Embryonic facial prominence (tissue), 1 donor: ENCODE measurements around the gene PTGS1.

Source experiments
- DNase-seq: peaks from one replicate; pipeline ENCODE4 v3.0.0-alpha.2; 2016; ENCODE audit errors: extremely low spot score

The PTGS1 gene

DNA sequence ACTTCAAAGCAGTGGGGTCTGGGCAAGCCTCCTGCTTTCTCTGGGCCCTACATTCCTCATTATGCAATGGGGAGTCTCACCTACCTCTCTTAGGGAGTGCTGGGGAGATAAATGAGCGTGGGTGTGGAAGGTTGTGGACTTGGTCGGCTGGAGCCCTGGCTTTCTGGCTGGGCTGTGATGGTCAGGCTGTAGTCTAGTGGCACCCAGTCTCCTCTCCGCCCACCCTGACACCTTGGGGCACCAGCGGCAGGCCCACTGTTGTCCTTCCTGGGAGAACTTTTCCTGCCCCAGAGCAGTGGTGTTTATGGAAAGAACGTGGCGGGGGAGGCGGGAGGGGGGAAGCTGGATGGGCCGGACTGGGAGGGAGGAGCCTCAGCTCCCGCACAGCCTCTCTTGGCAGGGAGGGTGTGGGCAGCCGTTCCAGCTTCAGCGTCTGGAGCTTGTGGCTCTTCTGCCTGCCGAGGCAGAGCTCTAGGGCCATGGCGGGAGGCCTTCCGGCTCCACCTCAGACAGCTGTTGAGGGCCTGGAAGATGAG lies 4.1 kb downstream of the PTGS1 start:
- no peak for DNase-seq

DNA sequence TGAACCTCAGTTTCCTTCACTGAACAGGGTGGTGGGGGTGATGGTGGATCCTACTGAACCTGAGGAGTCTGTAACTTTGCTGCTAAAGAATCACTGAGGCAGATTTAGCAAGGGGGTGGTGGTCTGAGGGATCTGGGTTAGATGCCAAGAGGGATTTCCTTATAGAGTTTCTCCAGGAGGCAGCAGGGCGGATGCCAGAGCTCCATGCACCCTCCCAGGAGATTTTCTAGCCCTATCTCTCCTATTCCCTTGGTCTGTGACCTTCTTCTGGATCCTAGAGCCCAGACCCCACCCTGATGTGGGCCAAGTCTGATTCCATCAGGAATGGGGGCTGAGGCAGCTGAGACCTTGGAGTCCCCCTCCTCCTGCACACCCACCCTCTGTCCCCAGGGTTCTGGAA lies 6.0 kb downstream of the PTGS1 start:
- no peak for DNase-seq

DNA sequence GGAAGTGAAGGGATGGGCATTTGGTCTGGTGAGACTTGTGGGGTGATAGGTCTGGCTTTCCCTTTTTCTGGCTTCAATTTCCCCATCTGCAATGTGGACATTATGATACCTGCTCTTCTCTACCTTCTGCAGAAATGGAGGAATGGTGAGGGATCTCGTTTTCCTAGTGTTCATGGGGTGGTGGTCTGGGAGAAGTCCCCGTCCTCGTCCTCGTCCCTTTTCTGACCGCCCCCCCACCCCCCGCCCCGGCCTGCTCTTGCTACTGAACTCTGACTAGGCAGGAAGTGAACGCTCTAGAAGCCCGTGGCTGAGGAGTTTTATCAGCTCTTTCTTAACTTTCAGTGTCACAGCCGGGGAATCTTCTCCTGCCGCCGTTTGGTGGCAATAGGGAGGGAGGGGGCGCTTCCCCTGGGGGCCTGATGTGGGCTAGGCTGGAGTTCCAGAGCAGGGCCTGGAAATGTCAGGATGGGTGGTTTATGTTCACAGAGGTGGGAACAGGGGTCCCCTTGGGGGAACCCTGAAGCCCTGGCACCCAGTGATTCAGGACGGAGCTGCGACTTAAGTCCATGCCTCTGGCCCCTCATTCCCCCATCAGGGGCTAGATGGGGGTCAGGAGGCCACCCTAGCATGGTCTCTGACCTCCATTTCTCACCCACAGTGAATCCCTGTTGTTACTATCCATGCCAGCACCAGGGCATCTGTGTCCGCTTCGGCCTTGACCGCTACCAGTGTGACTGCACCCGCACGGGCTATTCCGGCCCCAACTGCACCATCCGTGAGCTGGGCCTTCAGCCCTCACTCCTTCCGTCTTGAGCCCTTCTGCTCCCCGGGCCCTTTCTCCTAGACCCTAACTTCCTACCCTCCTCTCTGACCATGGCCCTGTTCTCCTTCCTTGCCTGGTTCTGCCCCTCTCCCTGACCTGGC lies 6.7 kb downstream of the PTGS1 start:
- no peak for DNase-seq

DNA sequence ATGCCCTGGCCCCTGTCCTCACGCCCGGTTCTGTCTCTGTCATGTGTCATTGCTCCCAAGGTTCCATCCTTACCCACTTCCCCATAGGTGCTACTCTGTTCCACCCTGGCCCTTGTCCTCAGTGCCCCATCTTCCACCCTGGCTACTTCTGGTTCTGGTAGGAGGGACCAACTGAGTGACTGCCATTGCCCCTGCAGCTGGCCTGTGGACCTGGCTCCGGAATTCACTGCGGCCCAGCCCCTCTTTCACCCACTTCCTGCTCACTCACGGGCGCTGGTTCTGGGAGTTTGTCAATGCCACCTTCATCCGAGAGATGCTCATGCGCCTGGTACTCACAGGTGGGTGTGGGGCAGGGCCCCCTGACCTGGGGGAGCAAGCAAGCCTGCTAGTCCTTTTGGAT lies 7.4 kb downstream of the PTGS1 start:
- DNase-seq, result no peak

DNA sequence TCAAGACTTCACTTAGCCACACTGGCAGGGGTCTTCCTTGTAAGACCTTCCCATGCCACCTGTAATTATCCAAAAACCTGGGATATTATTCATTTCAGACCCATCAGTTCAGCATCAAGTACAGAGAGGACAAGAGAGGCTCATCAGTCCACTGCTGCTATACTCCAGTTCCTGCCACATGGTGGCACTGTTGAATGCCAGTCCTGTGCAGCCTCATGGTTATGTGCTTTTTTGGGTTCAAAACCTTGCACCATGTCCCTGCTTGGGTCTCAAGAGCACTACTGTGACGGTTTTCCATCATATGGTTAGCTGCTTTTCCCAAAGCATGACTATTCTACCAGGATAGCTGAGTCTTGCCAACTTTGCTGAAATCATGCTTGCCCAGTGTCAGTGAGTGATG lies 8.5 kb downstream of the PTGS1 start:
- no peak for DNase-seq

DNA sequence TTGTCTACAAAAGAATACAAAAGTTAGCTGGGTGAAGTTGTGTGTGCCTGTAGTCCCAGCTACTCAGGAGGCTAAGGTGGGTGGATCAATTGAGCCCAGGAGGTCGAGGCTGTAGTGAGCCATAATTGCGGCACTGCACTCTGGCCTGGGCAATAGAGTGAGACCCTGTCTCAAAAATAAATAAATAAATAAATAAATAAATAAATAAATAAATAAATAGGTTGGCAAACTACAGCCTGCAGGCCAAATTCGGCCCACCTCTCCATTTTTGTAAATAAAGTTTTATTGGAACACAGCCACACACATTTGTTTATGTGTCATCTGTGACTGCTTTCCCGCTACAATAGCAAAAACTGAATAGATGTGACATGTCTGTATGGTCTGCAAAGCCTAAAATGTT lies 9.5 kb downstream of the PTGS1 start:
- no peak for DNase-seq

DNA sequence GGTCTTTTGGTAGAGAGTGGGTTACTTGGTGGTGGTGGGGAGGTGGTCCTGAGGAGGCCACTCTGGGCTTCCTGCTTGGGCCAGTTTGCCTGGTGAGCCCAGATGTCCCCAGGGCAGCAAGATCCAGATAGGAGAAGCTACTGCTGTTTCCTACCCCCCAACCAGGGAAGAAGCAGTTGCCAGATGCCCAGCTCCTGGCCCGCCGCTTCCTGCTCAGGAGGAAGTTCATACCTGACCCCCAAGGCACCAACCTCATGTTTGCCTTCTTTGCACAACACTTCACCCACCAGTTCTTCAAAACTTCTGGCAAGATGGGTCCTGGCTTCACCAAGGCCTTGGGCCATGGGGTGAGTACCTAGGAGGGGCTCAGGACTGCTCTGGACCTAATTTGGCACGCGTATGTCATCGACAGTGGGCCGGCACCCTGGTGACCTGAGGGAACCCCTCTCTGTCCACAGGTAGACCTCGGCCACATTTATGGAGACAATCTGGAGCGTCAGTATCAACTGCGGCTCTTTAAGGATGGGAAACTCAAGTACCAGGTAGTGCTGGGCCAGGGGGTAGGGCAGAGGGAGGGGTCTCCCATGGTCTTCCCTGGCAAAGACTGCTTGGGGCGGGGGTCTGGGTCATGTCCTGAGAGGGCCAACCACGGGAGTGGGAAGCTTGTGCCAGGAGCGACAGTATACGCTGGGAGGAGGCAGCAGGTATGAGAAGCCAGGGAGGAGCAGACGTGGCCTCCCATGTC lies 10.6 kb downstream of the PTGS1 start:
- DNase-seq, result no peak

DNA sequence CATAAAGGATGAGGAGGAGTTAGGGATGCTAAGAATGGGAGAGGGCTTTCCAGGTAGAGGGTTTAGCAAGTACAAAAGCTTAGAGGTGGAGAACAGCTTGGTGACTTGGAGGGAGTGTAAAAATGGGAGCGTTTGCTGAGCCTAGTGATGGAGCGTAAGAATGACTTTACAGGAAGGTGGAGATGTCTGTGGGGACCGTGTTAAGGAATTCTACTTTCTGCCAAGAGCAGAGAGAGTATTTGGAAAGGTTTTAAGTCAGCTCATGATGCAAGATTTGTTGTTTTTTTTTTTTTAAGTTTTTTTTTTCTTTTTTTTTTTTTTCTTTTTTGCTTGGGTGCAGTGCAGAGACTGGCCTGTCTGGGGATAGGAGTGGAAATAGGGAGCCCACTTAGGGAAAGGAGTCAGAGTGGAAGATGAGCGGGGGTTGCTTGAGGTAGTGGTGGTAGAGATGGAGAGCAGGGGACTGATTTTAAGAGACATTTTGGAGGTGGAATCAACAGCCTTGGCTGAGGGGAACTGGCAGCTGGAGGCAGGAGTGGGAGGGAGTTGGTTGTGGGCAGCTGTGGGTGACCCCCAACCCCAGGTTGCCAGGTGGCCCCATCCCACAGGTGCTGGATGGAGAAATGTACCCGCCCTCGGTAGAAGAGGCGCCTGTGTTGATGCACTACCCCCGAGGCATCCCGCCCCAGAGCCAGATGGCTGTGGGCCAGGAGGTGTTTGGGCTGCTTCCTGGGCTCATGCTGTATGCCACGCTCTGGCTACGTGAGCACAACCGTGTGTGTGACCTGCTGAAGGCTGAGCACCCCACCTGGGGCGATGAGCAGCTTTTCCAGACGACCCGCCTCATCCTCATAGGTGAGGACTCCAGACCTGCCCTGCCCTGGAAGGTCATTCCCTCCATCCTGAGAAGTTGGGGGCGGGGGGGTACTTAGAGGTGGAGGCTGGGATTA lies 12.4 kb downstream of the PTGS1 start:
- DNase-seq, result no peak

DNA sequence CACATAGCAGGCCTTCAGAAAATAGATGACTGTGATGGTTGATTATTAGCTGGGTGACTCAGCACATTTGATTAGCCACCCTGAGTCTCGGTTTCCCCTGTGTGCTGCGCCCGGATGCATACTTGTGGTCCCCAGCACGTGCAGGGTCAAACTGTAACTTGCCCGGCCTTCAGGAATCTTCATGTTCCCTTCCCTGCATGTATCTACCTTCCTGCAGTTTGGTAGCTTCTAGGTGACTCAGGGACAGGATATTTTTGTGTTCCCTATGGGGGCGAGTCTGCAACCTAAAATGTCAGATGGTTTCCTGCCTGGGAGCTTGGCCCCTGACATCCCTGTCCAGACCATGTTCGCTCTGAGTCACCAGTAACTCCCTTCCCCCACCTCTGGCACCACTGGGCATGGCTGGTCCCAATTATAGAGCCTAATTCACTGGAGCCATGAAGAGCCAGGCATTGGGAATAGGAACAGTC lies 13.2 kb downstream of the PTGS1 start:
- no peak for DNase-seq

DNA sequence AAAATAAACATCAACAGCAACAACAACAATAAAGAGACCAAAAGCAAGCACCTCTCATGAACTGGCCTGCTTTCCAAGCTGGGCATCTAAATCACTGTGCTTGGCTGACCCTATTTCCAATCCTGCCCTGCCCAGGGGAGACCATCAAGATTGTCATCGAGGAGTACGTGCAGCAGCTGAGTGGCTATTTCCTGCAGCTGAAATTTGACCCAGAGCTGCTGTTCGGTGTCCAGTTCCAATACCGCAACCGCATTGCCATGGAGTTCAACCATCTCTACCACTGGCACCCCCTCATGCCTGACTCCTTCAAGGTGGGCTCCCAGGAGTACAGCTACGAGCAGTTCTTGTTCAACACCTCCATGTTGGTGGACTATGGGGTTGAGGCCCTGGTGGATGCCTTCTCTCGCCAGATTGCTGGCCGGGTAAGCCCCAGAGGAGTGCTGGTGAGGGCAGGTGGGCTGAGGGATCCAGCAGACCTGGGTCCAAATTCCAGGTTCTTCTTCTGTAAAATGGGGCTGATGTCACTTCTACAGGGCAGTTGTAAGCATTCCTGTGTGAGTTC lies 15.6 kb downstream of the PTGS1 start:
- DNase-seq, result no peak

DNA sequence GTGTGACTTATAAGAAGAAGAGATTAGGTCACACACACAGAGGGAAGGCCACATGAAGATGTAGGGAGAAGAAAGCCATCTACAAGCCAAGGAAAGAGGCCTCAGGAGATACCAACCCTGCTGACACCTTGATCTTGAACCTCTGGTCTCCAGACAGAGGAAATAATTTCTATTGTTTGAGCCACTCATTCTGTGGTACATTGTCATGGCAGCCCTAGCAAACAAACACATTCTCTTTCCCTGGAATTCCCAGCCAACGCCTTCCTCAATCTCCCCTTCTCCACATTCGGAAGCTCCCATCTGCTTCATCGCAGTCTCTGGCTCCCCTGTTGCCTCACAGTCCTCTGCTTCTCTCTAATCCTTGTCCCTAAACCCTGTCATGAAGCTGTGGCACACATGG lies 16.7 kb downstream of the PTGS1 start:
- no peak for DNase-seq

DNA sequence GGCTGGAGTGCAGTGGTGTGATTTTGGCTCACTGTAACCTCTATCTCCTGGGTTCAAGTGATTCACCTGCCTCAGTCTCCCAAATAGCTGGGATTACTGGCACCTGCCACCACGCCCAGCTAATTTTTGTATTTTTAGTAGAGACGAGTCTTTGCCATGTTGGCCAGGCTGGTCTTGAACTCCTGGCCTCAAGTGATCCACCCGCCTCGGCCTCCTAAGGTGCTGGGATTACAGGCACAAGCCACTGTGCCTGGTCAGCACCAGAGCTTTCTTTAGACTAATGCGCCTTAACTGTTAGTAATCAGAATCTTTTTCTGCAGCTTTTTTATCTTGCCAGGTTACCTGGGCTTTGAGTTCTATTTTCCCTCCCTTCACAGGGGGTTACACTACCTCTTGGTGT lies 18.4 kb downstream of the PTGS1 start:
- DNase-seq, result no peak

DNA sequence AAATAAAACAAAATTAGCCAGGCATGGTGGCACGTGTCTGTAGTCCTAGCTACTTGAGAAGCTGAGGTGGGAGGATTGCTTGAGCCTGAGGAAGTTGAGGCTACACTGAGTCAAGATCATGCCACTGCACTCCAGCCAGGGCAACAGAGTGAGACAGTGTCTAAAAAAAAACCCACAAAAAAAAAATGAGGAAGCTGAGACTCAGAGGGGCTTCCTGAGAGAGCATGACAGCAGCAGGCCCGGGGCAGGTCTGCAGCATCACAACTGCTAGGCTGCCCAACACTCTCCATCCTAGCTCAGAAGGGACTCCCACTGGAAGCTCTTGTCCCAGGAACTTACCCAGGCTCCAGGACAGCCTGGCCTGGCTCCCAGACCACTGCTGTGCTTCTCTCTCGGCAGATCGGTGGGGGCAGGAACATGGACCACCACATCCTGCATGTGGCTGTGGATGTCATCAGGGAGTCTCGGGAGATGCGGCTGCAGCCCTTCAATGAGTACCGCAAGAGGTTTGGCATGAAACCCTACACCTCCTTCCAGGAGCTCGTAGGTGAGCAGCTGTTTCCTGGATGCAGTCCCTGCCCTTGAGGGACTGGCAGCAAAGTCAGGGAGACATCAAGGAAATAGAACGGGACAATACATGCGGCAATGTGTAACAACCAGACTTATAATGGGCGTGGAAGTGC lies 19.1 kb downstream of the PTGS1 start:
- DNase-seq, result no peak

DNA sequence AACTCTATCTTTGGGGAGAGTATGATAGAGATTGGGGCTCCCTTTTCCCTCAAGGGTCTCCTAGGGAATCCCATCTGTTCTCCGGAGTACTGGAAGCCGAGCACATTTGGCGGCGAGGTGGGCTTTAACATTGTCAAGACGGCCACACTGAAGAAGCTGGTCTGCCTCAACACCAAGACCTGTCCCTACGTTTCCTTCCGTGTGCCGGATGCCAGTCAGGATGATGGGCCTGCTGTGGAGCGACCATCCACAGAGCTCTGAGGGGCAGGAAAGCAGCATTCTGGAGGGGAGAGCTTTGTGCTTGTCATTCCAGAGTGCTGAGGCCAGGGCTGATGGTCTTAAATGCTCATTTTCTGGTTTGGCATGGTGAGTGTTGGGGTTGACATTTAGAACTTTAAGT lies 21.5 kb downstream of the PTGS1 start:
- DNase-seq, result no peak

DNA sequence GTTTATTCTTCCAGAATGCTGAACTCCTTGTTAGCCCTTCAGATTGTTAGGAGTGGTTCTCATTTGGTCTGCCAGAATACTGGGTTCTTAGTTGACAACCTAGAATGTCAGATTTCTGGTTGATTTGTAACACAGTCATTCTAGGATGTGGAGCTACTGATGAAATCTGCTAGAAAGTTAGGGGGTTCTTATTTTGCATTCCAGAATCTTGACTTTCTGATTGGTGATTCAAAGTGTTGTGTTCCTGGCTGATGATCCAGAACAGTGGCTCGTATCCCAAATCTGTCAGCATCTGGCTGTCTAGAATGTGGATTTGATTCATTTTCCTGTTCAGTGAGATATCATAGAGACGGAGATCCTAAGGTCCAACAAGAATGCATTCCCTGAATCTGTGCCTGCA lies 21.9 kb downstream of the PTGS1 start:
- no peak for DNase-seq

DNA sequence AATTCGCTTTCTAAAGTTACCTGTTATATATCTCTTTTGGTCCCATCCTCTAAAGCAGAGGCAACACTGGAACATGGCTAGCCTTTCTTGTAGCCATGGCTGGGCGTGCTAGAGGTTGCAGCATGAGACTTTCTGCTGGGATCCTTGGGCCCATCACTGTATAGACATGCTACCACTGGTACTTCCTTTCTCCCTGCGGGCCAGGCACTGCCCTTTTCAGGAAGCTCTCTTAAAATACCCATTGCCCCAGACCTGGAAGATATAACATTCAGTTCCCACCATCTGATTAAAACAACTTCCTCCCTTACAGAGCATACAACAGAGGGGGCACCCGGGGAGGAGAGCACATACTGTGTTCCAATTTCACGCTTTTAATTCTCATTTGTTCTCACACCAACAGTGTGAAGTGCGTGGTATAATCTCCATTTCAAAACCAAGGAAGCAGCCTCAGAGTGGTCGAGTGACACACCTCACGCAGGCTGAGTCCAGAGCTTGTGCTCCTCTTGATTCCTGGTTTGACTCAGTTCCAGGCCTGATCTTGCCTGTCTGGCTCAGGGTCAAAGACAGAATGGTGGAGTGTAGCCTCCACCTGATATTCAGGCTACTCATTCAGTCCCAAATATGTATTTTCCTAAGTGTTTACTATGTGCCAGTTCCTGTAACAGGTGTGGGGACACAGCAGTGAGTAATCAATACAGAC lies 22.6 kb downstream of the PTGS1 start:
- DNase-seq, result no peak

DNA sequence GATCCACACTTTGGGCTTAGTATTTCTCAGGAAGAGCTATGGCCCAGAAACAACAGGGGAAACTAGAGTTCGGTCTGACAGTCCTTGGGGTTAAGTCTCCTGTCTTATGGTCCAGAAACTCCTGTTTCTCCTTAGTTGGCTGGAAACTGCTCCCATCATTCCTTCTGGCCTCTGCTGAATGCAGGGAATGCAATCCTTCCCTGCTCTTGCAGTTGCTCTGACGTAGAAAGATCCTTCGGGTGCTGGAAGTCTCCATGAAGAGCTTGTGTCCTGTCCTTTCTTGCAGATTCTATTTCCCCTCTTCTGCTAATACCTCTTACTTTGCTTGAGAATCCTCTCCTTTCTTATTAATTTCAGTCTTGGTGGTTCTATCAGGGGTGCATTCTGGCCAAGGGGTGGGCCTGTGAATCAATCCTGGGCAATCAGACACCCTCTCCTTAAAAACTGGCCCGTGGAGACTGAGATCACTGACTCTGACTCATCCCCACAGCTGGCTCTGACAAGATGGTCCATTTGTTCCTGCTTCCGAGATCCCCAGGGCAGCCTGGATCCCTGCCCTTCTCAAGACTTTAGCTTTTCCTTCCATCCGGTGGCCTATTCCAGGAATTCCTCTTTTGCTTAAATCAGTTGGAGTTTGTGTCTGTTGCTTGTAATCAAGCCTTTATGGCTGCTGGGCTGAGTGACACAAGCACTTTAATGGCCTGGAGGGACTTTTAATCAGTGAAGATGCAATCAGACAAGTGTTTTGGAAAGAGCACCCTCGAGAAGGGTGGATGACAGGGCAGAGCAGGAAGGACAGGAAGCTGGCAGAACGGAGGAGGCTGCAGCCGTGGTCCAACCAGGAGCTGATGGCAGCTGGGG lies 23.7 kb downstream of the PTGS1 start:
- DNase-seq, result no peak

DNA sequence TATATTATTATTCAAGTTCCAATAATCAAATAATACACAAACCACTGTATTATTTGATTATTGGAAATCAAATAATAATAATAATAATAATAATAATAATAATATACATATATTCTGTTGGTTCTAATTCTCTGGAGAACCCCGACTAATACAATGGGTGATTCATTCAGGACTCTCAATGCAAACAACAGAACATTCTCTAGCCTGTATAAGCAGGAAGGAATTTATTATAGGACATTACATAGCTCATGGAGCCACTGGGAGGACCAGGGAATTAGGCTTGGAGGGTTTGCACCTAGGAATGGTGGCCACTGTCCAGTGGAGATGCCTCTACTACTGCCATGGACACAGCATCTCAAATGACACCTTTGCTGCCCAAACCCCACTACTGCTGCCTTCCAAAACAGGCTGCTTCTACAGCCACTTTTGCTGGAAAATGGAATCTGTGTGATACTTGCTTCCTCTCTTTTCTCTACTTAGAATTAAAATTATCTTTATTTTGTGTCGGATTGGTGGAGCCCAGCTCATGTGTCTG lies 25.9 kb downstream of the PTGS1 start:
- DNase-seq, result no peak

DNA sequence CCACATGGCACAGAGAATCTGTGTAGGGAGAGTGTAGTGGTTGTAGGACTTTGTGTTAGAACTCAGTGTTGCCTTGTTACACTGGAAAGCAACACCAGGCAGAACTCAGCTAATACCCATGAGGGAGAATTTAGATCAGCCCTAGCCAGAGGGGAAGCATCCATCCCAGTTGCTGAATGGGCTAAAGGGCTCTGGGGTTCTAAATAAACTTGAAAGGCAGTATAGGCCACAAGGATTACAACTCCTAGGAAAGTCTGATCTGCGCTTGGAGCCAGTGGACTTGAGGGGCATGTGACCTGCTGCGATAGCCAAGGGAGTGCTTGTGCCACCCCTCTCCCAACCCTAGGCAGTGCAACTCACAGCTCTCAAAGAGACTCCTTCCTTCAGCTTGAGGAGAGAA lies 26.9 kb downstream of the PTGS1 start:
- DNase-seq, result no peak
